SU-DHL-6 (cell line): ENCODE measurements around the gene NOTCH3.

Experiments
- CTCF ChIP-seq: fragments of 200-600 bp; sonication (generic); IDR thresholded peaks from one replicate; pipeline ENCODE4 v1.5.1; 2017; ENCODE audit warnings: antibody characterized with exemption, mild to moderate bottlenecking, low read length, moderate library complexity; ENCODE audit not compliant: insufficient read depth, poor library complexity, severe bottlenecking
- EZH2phosphoT487 ChIP-seq: fragments of 200-600 bp; sonication (generic), shearing (Covaris generic); conservative IDR thresholded peaks from 2 replicates; pipeline ENCODE4 v1.6.1; 2018; ENCODE audit warnings: mild to moderate bottlenecking, antibody characterized with exemption, low read length, moderate library complexity, mixed read lengths

- TF ChIP-seq CTCF (no peak), EZH2phosphoT487 (no peak)
Observed at GRCh38 chr19:15180451-15181390, 20.1 kb downstream of the NOTCH3 start.
